CD4-positive, alpha-beta memory T cell (primary cell): ENCODE measurements around the gene MRPL40. TPM values are rescaled to one million over a fixed set of nuclear protein-coding genes. Genes with fewer than 3 reads are reported as not detected.

Source experiments
- CTCF ChIA-PET: fragments of 350-600 bp; sonication (Branson Sonifier 250); formaldehyde crosslinking; loops from one replicate; lab custom pipeline; 2021; ENCODE audit warnings: inconsistent platforms; ENCODE audit not compliant: partially characterized antibody; lab: Charles Lee
- POLR2A ChIA-PET: fragments of 350-600 bp; sonication (Branson Sonifier 250); formaldehyde crosslinking; loops from one replicate; lab custom pipeline; 2021; ENCODE audit not compliant: partially characterized antibody; lab: Charles Lee
- DNase-seq, 5 donors: peaks; one replicate each; pipeline versions ENCODE4 v3.0.0 to v3.0.0-alpha.2; 2020 to 2022; ENCODE audit warnings: mixed read lengths in 1 of 5
- H3K27ac ChIP-seq: one replicate; pipeline ENCODE4 v1.7.0; 2013; ENCODE audit warnings: low read depth, low read length
- H3K27me3 ChIP-seq: 2 replicates; pipeline ENCODE4 v1.7.0; 2013; ENCODE audit warnings: mild to moderate bottlenecking, low read length, moderate library complexity; ENCODE audit not compliant: insufficient read depth
- H3K36me3 ChIP-seq: 2 replicates; pipeline ENCODE4 v1.7.0; 2013; ENCODE audit warnings: mild to moderate bottlenecking, low read length, moderate library complexity; ENCODE audit not compliant: insufficient read depth
- H3K4me1 ChIP-seq: 2 replicates; pipeline ENCODE4 v1.7.0; 2013; ENCODE audit warnings: mild to moderate bottlenecking, low read length, moderate library complexity; ENCODE audit not compliant: insufficient read depth
- H3K4me3 ChIP-seq, 2 donors: one replicate each; pipeline ENCODE4 v1.7.0; 2013; ENCODE audit warnings: low read length in 2 of 2, mild to moderate bottlenecking in 1 of 2
- H3K9me3 ChIP-seq, 2 donors: one replicate each; pipeline ENCODE4 v1.7.0; 2013; ENCODE audit warnings: low read length in 2 of 2, control low read depth in 1 of 2; ENCODE audit not compliant: control insufficient read depth in 1 of 2
- H3K27ac Mint-ChIP-seq, 7 donors: one replicate each; pipeline ENCODE4 v1.8.0; 2020 to 2021; ENCODE audit warnings: mixed read lengths in 7 of 7, mild to moderate bottlenecking in 6 of 7, inconsistent platforms in 3 of 7, moderate library complexity in 3 of 7
- H3K27me3 Mint-ChIP-seq, 2 donors: one replicate each; pipeline ENCODE4 v1.8.0; 2020 to 2021; ENCODE audit warnings: mixed read lengths in 2 of 2
- H3K36me3 Mint-ChIP-seq, 2 donors: one replicate each; pipeline ENCODE4 v1.8.0; 2020 to 2021; ENCODE audit warnings: mixed read lengths in 2 of 2, inconsistent platforms in 1 of 2, mild to moderate bottlenecking in 1 of 2
- H3K4me1 Mint-ChIP-seq, 4 donors: one replicate each; pipeline ENCODE4 v1.8.0; 2020 to 2021; ENCODE audit warnings: mixed read lengths in 4 of 4, mild to moderate bottlenecking in 1 of 4
- H3K4me3 Mint-ChIP-seq, 8 donors: one replicate each; pipeline ENCODE4 v1.8.0; 2020 to 2021; ENCODE audit warnings: mixed read lengths in 8 of 8, mild to moderate bottlenecking in 7 of 8, moderate library complexity in 6 of 8, inconsistent platforms in 3 of 8
- H3K9me3 Mint-ChIP-seq, 8 donors: one replicate each; pipeline ENCODE4 v1.8.0; 2020 to 2021; ENCODE audit warnings: mixed read lengths in 8 of 8, mild to moderate bottlenecking in 5 of 8, inconsistent platforms in 3 of 8, moderate library complexity in 1 of 8
- intact Hi-C: fragments of 100-400 bp; cut with micrococcal nuclease; formaldehyde crosslinking; loops from one replicate; pipeline ENCODE4 v1.15.1; 2023
- polyA plus RNA-seq, 2 donors: library from polyadenylated mRNA; unstranded; fragments of 300-500 nt; fragmentation: Illumina TruSeq; gene quantifications; one replicate each; pipeline ENCODE4 v1.2.3, GENCODE V29; 2021
- total RNA-seq, 2 experiments: library from RNA; stranded (reverse); gene quantifications; one replicate each; pipeline ENCODE4 v1.2.3, GENCODE V29; 2021

The MRPL40 gene
- total and polyA plus RNA-seq, 4 experiments from 2014 or later, result 16.2 to 79.3 (median 36.4) TPM

GRCh38 chr22:19419464-19420178 lies 12.7 kb upstream of the MRPL40 start:
- Mint-ChIP-seq H3K4me3 (peak overlapping the region; percentile 34 to 74 (median 58)), H3K4me1 (peaks cover 53 to 78% (median 64%) of the 10 kb centered on the region in 4 donors), H3K27me3 (no peaks in the 10 kb centered on the region), H3K9me3 (no peaks in the 10 kb centered on the region), H3K27ac (peak overlapping the region; percentile 76 to 94 (median 92)), H3K36me3 (peaks cover 0 to 2% of the 10 kb centered on the region in 2 donors)
- H3K4me3 ChIP-seq, result no peak overlapping the region
- H3K9me3 ChIP-seq, result no peaks in the 10 kb centered on the region
- POLR2A ChIA-PET, result interaction anchor here (2.8 to 2.9 kb wide), 3 partner anchors 12 to 59 kb away, joined by 13 to 27 read pairs (median 17); partner anchors contain the start of genes C22orf39, CDC45, HIRA and MRPL40
- CTCF ChIA-PET, result no interaction called here
- no peaks in the 10 kb centered on the region for H3K27me3 ChIP-seq
- peak; percentile 56 to 74 (median 63) for DNase-seq
- intact Hi-C loops, result no loop called here
- no peaks in the 10 kb centered on the region for H3K36me3 ChIP-seq
- peaks cover 59% of the 10 kb centered on the region for H3K4me1 ChIP-seq
- peak overlapping the region; percentile 60 for H3K27ac ChIP-seq

DNA sequence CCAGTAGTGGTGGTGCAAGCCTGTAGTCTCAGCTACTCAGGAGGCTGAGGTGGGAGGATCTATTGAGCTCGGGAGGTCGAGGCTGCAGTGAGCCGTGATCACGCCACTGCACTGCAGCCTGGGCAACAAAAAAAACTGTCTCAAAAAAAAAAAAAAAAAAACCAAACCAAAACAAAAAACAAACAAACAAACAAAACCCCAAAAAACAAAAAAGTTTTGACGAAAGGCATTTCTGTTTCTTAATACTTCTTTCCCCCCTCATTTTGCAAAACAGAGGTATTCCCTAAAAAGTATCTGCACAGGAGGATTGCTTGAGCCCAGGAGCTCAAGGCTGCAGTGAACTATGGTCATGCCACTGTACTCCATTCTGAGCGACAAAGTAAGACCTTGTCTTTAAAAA lies 12.0 kb upstream of the MRPL40 start:
- H3K9me3 Mint-ChIP-seq, result no peaks in the 10 kb centered on the region
- Histone ChIP-seq H3K27ac (peak overlapping the region; percentile 60), H3K4me1 (peaks cover 59% of the 10 kb centered on the region), H3K9me3 (no peaks in the 10 kb centered on the region), H3K36me3 (no peaks in the 10 kb centered on the region), H3K27me3 (no peaks in the 10 kb centered on the region), H3K4me3 (no peak overlapping the region)
- no peaks in the 10 kb centered on the region for H3K27me3 Mint-ChIP-seq
- H3K4me3 Mint-ChIP-seq, result peak overlapping the region in 7 of 8 donors; percentile 34 to 79 (median 71)
- H3K4me1 Mint-ChIP-seq, result peaks cover 55 to 85% (median 70%) of the 10 kb centered on the region in 4 donors
- intact Hi-C loops, result no loop called here
- ChIA-PET POLR2A (interaction anchor here (0.7 to 2.9 kb wide), 4 partner anchors 11 to 59 kb away, joined by 3 to 27 read pairs (median 15); partner anchors contain the start of genes C22orf39, CDC45, HIRA and MRPL40), CTCF (no interaction called here)
- H3K27ac Mint-ChIP-seq, result peak overlapping the region; percentile 76 to 94 (median 92)
- no peak for DNase-seq
- H3K36me3 Mint-ChIP-seq, result peaks cover 0 to 3% of the 10 kb centered on the region in 2 donors

DNA sequence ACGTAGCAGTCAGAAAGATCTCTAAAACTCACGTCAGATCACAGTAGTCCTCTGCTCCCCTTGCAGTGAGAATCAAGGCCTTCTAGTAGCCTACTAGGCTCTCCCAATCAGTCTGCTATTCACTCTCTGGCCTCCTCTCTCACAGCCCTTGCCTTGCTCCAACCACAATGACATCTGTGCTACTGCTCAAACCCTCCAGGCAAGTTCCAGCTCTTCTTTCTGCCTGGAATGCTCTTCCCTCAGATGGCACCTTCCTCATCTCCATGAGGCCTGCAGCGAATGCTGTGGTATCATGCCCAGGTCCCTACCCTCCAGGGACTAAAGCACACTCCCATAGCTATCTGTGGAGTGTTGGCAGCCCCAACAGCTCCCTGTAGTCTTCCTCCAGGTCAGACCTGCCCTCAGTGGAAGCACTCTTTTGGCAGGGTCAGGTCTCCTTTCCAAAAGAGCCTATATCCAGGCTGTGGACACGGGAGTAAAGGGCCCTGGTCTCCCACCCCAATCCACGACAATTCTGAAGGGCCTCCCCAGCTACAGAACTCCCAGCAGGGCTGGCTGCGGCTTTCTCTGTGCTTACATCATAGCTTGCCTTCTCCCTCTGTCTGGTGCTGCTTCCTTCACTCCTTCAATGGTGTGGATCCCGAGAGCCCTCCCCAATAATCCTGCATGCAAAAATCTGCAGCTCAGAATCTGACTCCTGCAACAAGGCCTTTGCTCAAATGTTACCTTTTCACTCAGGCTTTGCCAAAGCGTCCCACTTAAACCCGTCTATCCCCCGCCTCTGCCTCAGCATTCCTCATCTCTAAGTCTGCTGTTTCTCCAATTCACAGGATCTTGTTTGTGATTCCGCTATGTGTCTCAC lies 9.7 kb upstream of the MRPL40 start:
- CTCF ChIA-PET, result no interaction called here
- peaks cover 67% of the 10 kb centered on the region for H3K4me1 ChIP-seq
- peak overlapping the region; percentile 37 to 88 (median 81) for H3K27ac Mint-ChIP-seq
- H3K4me1 Mint-ChIP-seq, result peaks cover 67 to 95% (median 79%) of the 10 kb centered on the region in 4 donors
- no peaks in the 10 kb centered on the region for H3K27me3 ChIP-seq
- peaks cover 0 to 11% of the 10 kb centered on the region in 2 donors for H3K36me3 Mint-ChIP-seq
- H3K4me3 ChIP-seq, result no peak overlapping the region
- intact Hi-C loops, result no loop called here
- no peaks in the 10 kb centered on the region for H3K36me3 ChIP-seq
- DNase-seq, result no peak
- no peaks in the 10 kb centered on the region for H3K9me3 Mint-ChIP-seq
- H3K27me3 Mint-ChIP-seq, result no peaks in the 10 kb centered on the region
- POLR2A ChIA-PET, result interaction anchor here (1.9 kb wide), 1 partner anchor 9 kb away, joined by 8 read pairs; the partner anchor contains the start of genes HIRA and MRPL40
- no peak overlapping the region for H3K27ac ChIP-seq
- peak overlapping the region in 3 of 8 donors; percentile 6 to 48 (median 37) for H3K4me3 Mint-ChIP-seq
- H3K9me3 ChIP-seq, result no peaks in the 10 kb centered on the region

DNA sequence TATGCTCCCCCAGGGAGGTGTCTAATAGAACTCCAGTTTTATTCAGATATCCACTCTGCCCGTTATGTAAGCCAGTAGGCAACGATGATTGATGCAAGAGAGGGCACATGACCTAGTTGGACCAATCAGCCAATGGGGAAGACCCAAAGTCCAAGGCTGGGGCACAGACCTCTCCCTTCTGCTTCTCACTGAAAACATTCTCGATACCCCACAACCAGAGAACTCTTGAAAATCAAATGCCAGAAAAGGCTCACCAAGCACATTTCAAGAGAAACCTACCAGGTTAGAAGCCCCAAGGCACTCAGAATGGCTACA lies 8.2 kb upstream of the MRPL40 start:
- H3K36me3 ChIP-seq, result no peaks in the 10 kb centered on the region
- H3K27ac ChIP-seq, result no peak overlapping the region
- Mint-ChIP-seq H3K4me1 (peaks cover 67 to 94% (median 80%) of the 10 kb centered on the region in 4 donors), H3K27me3 (no peaks in the 10 kb centered on the region), H3K9me3 (no peaks in the 10 kb centered on the region), H3K4me3 (no peak overlapping the region), H3K36me3 (peaks cover 0 to 21% of the 10 kb centered on the region in 2 donors), H3K27ac (peak overlapping the region in 4 of 7 donors; percentile 4 to 81 (median 60))
- no peaks in the 10 kb centered on the region for H3K9me3 ChIP-seq
- ChIA-PET CTCF (no interaction called here), POLR2A (no interaction called here)
- no peak for DNase-seq
- peaks cover 69% of the 10 kb centered on the region for H3K4me1 ChIP-seq
- intact Hi-C loops, result no loop called here
- no peaks in the 10 kb centered on the region for H3K27me3 ChIP-seq
- H3K4me3 ChIP-seq, result no peak overlapping the region

DNA sequence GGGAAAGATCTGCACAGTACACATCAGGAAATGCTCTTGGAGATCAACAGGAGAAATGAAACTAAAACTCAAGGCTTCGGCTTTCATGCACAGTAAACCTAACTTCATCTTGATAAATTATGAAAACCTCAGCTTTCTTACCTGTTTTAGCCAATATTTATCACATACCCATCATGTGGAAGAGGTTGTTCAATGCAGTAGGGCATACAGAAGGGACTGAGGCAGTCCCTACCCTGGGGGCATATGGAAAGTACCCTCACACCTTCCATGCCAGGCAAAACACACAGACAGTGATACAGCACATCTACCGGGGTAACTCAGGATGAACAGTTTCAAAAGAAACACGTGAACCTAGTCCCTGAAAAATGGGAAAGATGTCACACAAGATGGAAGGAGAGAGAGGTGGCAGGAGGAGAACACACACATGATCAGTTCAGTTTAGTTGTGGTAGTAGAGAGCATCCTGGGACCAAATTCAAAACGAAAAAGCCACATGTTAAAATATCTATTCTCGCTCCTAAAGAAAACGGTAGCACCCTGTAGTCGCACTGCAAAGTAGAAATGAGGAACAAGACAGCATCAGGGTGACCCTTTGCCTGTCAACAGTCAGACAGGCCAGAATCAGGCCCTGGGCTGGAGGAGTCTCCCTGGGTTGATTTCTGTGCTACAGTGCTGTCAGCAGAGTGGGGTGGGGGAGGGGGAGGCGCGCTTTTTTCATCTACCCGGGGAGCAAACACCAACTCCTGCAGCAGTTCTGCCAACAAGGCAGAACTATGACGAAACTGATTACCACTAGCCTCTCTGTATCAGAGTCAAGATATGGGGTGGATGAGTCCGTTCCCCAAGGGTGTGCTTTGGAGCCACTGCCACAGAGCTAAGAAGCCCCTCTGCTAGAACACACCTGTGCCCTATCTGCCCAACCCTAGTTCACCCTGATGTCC lies 2.1 kb upstream of the MRPL40 start:
- H3K27ac Mint-ChIP-seq, result peak overlapping the region; percentile 83 to 95 (median 94)
- POLR2A ChIA-PET, result interaction anchor here (0.7 to 6.0 kb wide), 4 partner anchors 9 to 22 kb away, joined by 3 to 112 read pairs (median 11); partner anchors contain the start of gene C22orf39
- intact Hi-C loops, result loop anchor here (5.0 kb wide), 1 partner anchor 702 kb away; the partner anchor contains the start of gene ZDHHC8
- CTCF ChIA-PET, result no interaction called here
- DNase-seq, result peak; percentile 30 to 76 (median 40)
- peak overlapping the region; percentile 73 for H3K27ac ChIP-seq
- no peaks in the 10 kb centered on the region for H3K27me3 Mint-ChIP-seq
- H3K4me1 Mint-ChIP-seq, result peaks cover 37 to 64% (median 50%) of the 10 kb centered on the region in 4 donors
- H3K9me3 ChIP-seq, result no peaks in the 10 kb centered on the region
- no peaks in the 10 kb centered on the region for H3K27me3 ChIP-seq
- peak overlapping the region; percentile 83 to 94 for H3K4me3 ChIP-seq
- peaks cover 7% of the 10 kb centered on the region for H3K36me3 ChIP-seq
- peak overlapping the region; percentile 86 to 97 (median 90) for H3K4me3 Mint-ChIP-seq
- peaks cover 0 to 40% of the 10 kb centered on the region in 2 donors for H3K36me3 Mint-ChIP-seq
- H3K4me1 ChIP-seq, result peaks cover 50% of the 10 kb centered on the region
- H3K9me3 Mint-ChIP-seq, result no peaks in the 10 kb centered on the region

DNA sequence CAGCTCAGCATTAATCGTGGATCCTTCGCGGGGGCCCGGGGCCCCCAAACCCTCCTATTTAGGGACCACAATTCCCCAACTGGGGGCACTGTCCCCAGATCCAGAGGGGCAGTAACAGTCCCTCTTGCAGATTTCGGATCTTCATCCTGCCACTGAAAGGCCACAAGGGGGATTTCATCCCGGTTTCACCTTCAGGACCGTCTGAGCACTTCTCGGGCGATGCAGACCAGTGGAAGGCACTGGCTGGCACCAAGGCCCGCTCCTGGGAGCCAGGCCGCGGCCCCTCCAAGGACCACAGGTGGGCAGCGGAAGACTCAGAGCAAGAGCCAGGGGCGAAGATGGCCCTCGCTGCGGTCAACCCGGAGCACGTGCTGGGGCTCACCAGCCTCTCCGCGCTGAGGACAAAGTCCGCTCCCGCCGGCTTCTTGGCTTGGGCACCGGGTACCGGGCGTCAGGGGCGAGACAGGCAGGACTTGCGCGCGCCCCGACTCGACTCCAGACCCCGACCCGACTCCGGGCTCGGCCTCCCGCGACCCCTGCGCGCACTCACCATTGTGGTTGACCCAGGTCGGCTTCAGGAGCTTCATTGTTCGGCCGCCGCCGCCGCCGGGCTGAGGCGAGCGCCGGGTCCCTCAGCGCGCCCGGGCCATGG lies 1.3 kb upstream of the MRPL40 start:
- Histone ChIP-seq H3K9me3 (no peaks in the 10 kb centered on the region), H3K27me3 (no peaks in the 10 kb centered on the region), H3K4me3 (peak overlapping the region; percentile 83 to 94), H3K27ac (peak overlapping the region; percentile 73), H3K4me1 (peaks cover 50% of the 10 kb centered on the region), H3K36me3 (peaks cover 15% of the 10 kb centered on the region)
- peak overlapping the region; percentile 83 to 95 (median 94) for H3K27ac Mint-ChIP-seq
- intact Hi-C loops, result loop anchor here (5.0 kb wide), 1 partner anchor 701 kb away; the partner anchor contains the start of gene ZDHHC8
- H3K4me3 Mint-ChIP-seq, result peak overlapping the region; percentile 86 to 97 (median 90)
- DNase-seq, result peak in 4 of 5 donors; percentile 14 to 42 (median 28)
- no peaks in the 10 kb centered on the region for H3K27me3 Mint-ChIP-seq
- H3K4me1 Mint-ChIP-seq, result peaks cover 35 to 60% (median 47%) of the 10 kb centered on the region in 4 donors
- ChIA-PET CTCF (no interaction called here), POLR2A (interaction anchor here (0.7 to 6.0 kb wide), 12 partner anchors 8 to 286 kb away, joined by 3 to 112 read pairs (median 7); partner anchors contain the start of genes C22orf39, CDC45, ESS2 and SLC25A1)
- peaks cover 0 to 44% of the 10 kb centered on the region in 2 donors for H3K36me3 Mint-ChIP-seq
- H3K9me3 Mint-ChIP-seq, result no peaks in the 10 kb centered on the region
